Endothelial cell of umbilical vein (primary cell): Measurements from ENCODE around the gene OR4M1.

Experiments used
- EZH2 ChIP-seq: IDR thresholded peaks from 2 replicates; pipeline ENCODE4 v1.6.1; 2012; ENCODE audit warnings: borderline replicate concordance, low read depth, mild to moderate bottlenecking, moderate library complexity, low read length, inconsistent platforms; ENCODE audit not compliant: severe bottlenecking
- FOS ChIP-seq: IDR thresholded peaks from 2 replicates; pipeline ENCODE4 v1.6.1; 2011; ENCODE audit warnings: mild to moderate bottlenecking, low read length, moderate library complexity, borderline replicate concordance; ENCODE audit not compliant: insufficient read depth
- GATA2 ChIP-seq: IDR thresholded peaks from 2 replicates; pipeline ENCODE4 v1.7.0; 2011; ENCODE audit warnings: low read depth, mild to moderate bottlenecking, moderate library complexity, mixed read lengths, low read length; ENCODE audit not compliant: insufficient read length, insufficient read depth
- JUN ChIP-seq: IDR thresholded peaks from 2 replicates; pipeline ENCODE4 v1.6.1; 2011; ENCODE audit warnings: borderline replicate concordance, low read depth; ENCODE audit not compliant: insufficient read length, insufficient read depth
- MYC ChIP-seq: IDR thresholded peaks from one replicate; pipeline ENCODE4 v1.6.1; 2011; ENCODE audit warnings: mild to moderate bottlenecking, low read depth, low read length
- POLR2A ChIP-seq: IDR thresholded peaks from 2 replicates; pipeline ENCODE4 v1.6.1; 2012; ENCODE audit warnings: low read depth, mild to moderate bottlenecking, control low read depth, low read length
- POLR2AphosphoS5 ChIP-seq: IDR thresholded peaks from 2 replicates; pipeline ENCODE4 v1.6.1; 2012; ENCODE audit warnings: low read depth, mild to moderate bottlenecking, control low read depth, low read length, moderate library complexity; ENCODE audit not compliant: insufficient read depth
- TF ChIP-seq, protein P1 (sequence below), 2 donors: IDR thresholded peaks; 1 replicate in 1 of 2; 2 replicates in 1 of 2; pipeline ENCODE4 v1.5.1; 2011; ENCODE audit warnings: low read length in 2 of 2, mild to moderate bottlenecking in 2 of 2, moderate library complexity in 2 of 2, control low read depth in 1 of 2, inconsistent platforms in 1 of 2, low read depth in 1 of 2; ENCODE audit not compliant: insufficient read depth in 1 of 2; ENCODE audit errors: extremely low read depth in 1 of 2
- TF ChIP-seq, protein P2 (sequence below): IDR thresholded peaks from 2 replicates; pipeline ENCODE4 v1.6.1; 2011; ENCODE audit not compliant: insufficient read depth, insufficient read length

DNA sequence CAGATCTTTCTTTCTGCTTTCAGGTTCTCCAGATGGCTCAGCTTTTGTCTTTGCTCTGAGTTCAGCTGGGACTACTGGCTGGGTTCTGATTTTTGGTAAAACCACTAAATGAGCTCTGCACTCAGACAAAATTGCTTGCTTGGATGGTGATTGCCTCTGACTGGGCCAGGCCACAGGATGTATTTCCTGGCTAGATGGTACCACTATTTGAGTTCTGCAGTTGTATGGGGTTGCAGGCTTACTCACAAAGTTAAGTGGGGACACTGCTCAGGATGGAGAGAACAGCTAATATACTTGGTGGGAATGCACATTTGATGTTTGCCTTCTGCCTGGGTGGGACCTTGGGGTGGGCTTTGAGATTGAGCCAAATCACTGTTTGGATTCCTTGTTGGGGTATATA lies 43.9 kb upstream of the OR4M1 start:
- TF ChIP-seq POLR2A (no peak), POLR2AphosphoS5 (no peak), EZH2 (no peak), GATA2 (no peak), FOS (no peak), MYC (no peak), JUN (no peak)
- TF ChIP-seq, protein P1, sequence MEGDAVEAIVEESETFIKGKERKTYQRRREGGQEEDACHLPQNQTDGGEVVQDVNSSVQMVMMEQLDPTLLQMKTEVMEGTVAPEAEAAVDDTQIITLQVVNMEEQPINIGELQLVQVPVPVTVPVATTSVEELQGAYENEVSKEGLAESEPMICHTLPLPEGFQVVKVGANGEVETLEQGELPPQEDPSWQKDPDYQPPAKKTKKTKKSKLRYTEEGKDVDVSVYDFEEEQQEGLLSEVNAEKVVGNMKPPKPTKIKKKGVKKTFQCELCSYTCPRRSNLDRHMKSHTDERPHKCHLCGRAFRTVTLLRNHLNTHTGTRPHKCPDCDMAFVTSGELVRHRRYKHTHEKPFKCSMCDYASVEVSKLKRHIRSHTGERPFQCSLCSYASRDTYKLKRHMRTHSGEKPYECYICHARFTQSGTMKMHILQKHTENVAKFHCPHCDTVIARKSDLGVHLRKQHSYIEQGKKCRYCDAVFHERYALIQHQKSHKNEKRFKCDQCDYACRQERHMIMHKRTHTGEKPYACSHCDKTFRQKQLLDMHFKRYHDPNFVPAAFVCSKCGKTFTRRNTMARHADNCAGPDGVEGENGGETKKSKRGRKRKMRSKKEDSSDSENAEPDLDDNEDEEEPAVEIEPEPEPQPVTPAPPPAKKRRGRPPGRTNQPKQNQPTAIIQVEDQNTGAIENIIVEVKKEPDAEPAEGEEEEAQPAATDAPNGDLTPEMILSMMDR (IDR thresholded peaks at IDR 0.05; ENCODE audit: extremely low read depth in 1 of 2, insufficient read depth in 1 of 2, low read depth in 1 of 2, low read length in 2 of 2): no peak
- TF ChIP-seq, protein P2, sequence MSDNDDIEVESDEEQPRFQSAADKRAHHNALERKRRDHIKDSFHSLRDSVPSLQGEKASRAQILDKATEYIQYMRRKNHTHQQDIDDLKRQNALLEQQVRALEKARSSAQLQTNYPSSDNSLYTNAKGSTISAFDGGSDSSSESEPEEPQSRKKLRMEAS: no peak
